T-helper 1 cell treated with Interleukin-12 subunit alpha and Interleukin-12 subunit beta and Interleukin-4 antibody, amounts not matched to agents 30 μg/mL and 1 μg/mL, for 36 hours (primary cell): Measurements from ENCODE around the gene DMRTC2.

ENCODE experiments used
- H3K27ac Mint-ChIP-seq: one replicate; pipeline ENCODE4 v1.8.0; 2021; ENCODE audit warnings: mild to moderate bottlenecking, mixed read lengths
- H3K27me3 Mint-ChIP-seq: one replicate; pipeline ENCODE4 v1.8.0; 2021; ENCODE audit warnings: low read depth, mixed read lengths
- H3K36me3 Mint-ChIP-seq: one replicate; pipeline ENCODE4 v1.8.0; 2021; ENCODE audit warnings: low read depth, mixed read lengths
- H3K4me1 Mint-ChIP-seq: one replicate; pipeline ENCODE4 v1.8.0; 2021; ENCODE audit warnings: low read depth, mixed read lengths
- H3K4me3 Mint-ChIP-seq: one replicate; pipeline ENCODE4 v1.8.0; 2021; ENCODE audit warnings: mild to moderate bottlenecking, moderate library complexity, mixed read lengths
- H3K9me3 Mint-ChIP-seq: one replicate; pipeline ENCODE4 v1.8.0; 2021; ENCODE audit warnings: mixed read lengths

The DMRTC2 gene

GRCh38 chr19:41845001-41845050 is at the start of gene DMRTC2:
DMRTC2 (plus strand) TSS chr19:41845042; CDS start chr19:41847429, 2,387 bp downstream.
- Mint-ChIP-seq H3K4me3 (no peak within 1 kb of the TSS), H3K4me1 (no peaks in the 10 kb centered on the region), H3K27ac (peak within 1 kb of the TSS; percentile 16), H3K36me3 (no peaks in the 10 kb centered on the region), H3K9me3 (no peaks in the 10 kb centered on the region), H3K27me3 (peaks cover 17% of the 10 kb centered on the region)

GRCh38 chr19:41796362-41796761 is 48.5 kb upstream of the DMRTC2 start, which contains the start of gene CEACAM3:
CEACAM3 (plus strand) TSS chr19:41796587; CDS start chr19:41796678, 91 bp downstream.
- Mint-ChIP-seq H3K27me3 (peaks cover 32% of the 10 kb centered on the region), H3K36me3 (no peaks in the 10 kb centered on the region), H3K4me3 (no peak within 1 kb of the TSS), H3K4me1 (peaks cover 10% of the 10 kb centered on the region), H3K9me3 (no peaks in the 10 kb centered on the region), H3K27ac (no peak within 1 kb of the TSS)

- H3K27me3 Mint-ChIP-seq, result peaks cover 28% of the 10 kb centered on the region
- no peak overlapping the region for H3K4me3 Mint-ChIP-seq
- no peak overlapping the region for H3K27ac Mint-ChIP-seq
- H3K9me3 Mint-ChIP-seq, result no peaks in the 10 kb centered on the region
- peaks cover 13% of the 10 kb centered on the region for H3K4me1 Mint-ChIP-seq
- H3K36me3 Mint-ChIP-seq, result no peaks in the 10 kb centered on the region
These were observed 47.9 kb upstream of the DMRTC2 start for GRCh38 chr19:41796901-41797300.

- Mint-ChIP-seq H3K9me3 (no peaks in the 10 kb centered on the region), H3K4me1 (peaks cover 27% of the 10 kb centered on the region), H3K27me3 (peaks cover 9% of the 10 kb centered on the region), H3K4me3 (no peak overlapping the region), H3K27ac (no peak overlapping the region), H3K36me3 (no peaks in the 10 kb centered on the region)
These were observed 45.3 kb upstream of the DMRTC2 start for GRCh38 chr19:41799444-41800000.

- H3K4me1 Mint-ChIP-seq, result peaks cover 31% of the 10 kb centered on the region
- no peaks in the 10 kb centered on the region for H3K9me3 Mint-ChIP-seq
- peaks cover 3% of the 10 kb centered on the region for H3K27me3 Mint-ChIP-seq
- no peak overlapping the region for H3K4me3 Mint-ChIP-seq
- no peaks in the 10 kb centered on the region for H3K36me3 Mint-ChIP-seq
- no peak overlapping the region for H3K27ac Mint-ChIP-seq
These were observed 43.8 kb upstream of the DMRTC2 start for GRCh38 chr19:41801031-41801430.

GRCh38 chr19:41801792-41802211 is 43.0 kb upstream of the DMRTC2 start:
- no peaks in the 10 kb centered on the region for H3K27me3 Mint-ChIP-seq
- H3K4me1 Mint-ChIP-seq, result peaks cover 34% of the 10 kb centered on the region
- no peaks in the 10 kb centered on the region for H3K9me3 Mint-ChIP-seq
- no peaks in the 10 kb centered on the region for H3K36me3 Mint-ChIP-seq
- H3K27ac Mint-ChIP-seq, result peak overlapping the region; percentile 46
- no peak overlapping the region for H3K4me3 Mint-ChIP-seq

GRCh38 chr19:41802770-41803169 is 42.1 kb upstream of the DMRTC2 start:
- peak overlapping the region; percentile 11 for H3K4me3 Mint-ChIP-seq
- H3K4me1 Mint-ChIP-seq, result peaks cover 34% of the 10 kb centered on the region
- H3K27ac Mint-ChIP-seq, result peak overlapping the region; percentile 65
- H3K9me3 Mint-ChIP-seq, result no peaks in the 10 kb centered on the region
- H3K36me3 Mint-ChIP-seq, result no peaks in the 10 kb centered on the region
- no peaks in the 10 kb centered on the region for H3K27me3 Mint-ChIP-seq

- no peaks in the 10 kb centered on the region for H3K9me3 Mint-ChIP-seq
- H3K27ac Mint-ChIP-seq, result peak overlapping the region; percentile 73
- no peaks in the 10 kb centered on the region for H3K36me3 Mint-ChIP-seq
- H3K4me3 Mint-ChIP-seq, result no peak overlapping the region
- peaks cover 38% of the 10 kb centered on the region for H3K4me1 Mint-ChIP-seq
- H3K27me3 Mint-ChIP-seq, result no peaks in the 10 kb centered on the region
These were observed 40.5 kb upstream of the DMRTC2 start for GRCh38 chr19:41804336-41804735.

- no peaks in the 10 kb centered on the region for H3K27me3 Mint-ChIP-seq
- H3K9me3 Mint-ChIP-seq, result no peaks in the 10 kb centered on the region
- H3K36me3 Mint-ChIP-seq, result no peaks in the 10 kb centered on the region
- H3K4me1 Mint-ChIP-seq, result peaks cover 34% of the 10 kb centered on the region
- H3K27ac Mint-ChIP-seq, result no peak overlapping the region
- H3K4me3 Mint-ChIP-seq, result no peak overlapping the region
These were observed 37.7 kb upstream of the DMRTC2 start for GRCh38 chr19:41807176-41807575.

GRCh38 chr19:41808663-41809566 is 35.9 kb upstream of the DMRTC2 start:
- Mint-ChIP-seq H3K27ac (no peak overlapping the region), H3K36me3 (no peaks in the 10 kb centered on the region), H3K4me3 (no peak overlapping the region), H3K9me3 (no peaks in the 10 kb centered on the region), H3K4me1 (peaks cover 27% of the 10 kb centered on the region), H3K27me3 (no peaks in the 10 kb centered on the region)

- Mint-ChIP-seq H3K4me3 (no peak overlapping the region), H3K4me1 (peaks cover 25% of the 10 kb centered on the region), H3K36me3 (no peaks in the 10 kb centered on the region), H3K27ac (no peak overlapping the region), H3K9me3 (no peaks in the 10 kb centered on the region), H3K27me3 (no peaks in the 10 kb centered on the region)
These were observed 34.5 kb upstream of the DMRTC2 start for GRCh38 chr19:41810301-41810700.

GRCh38 chr19:41811036-41811435 is 33.8 kb upstream of the DMRTC2 start:
- Mint-ChIP-seq H3K4me3 (no peak overlapping the region), H3K27me3 (no peaks in the 10 kb centered on the region), H3K4me1 (peaks cover 20% of the 10 kb centered on the region), H3K27ac (no peak overlapping the region), H3K36me3 (no peaks in the 10 kb centered on the region), H3K9me3 (no peaks in the 10 kb centered on the region)

- Mint-ChIP-seq H3K4me3 (no peak overlapping the region), H3K36me3 (no peaks in the 10 kb centered on the region), H3K9me3 (no peaks in the 10 kb centered on the region), H3K4me1 (peaks cover 18% of the 10 kb centered on the region), H3K27ac (no peak overlapping the region), H3K27me3 (no peaks in the 10 kb centered on the region)
These were observed 32.9 kb upstream of the DMRTC2 start for GRCh38 chr19:41811981-41812380.

- no peaks in the 10 kb centered on the region for H3K36me3 Mint-ChIP-seq
- peaks cover 2% of the 10 kb centered on the region for H3K27me3 Mint-ChIP-seq
- H3K9me3 Mint-ChIP-seq, result no peaks in the 10 kb centered on the region
- no peak overlapping the region for H3K27ac Mint-ChIP-seq
- H3K4me3 Mint-ChIP-seq, result no peak overlapping the region
- H3K4me1 Mint-ChIP-seq, result peaks cover 13% of the 10 kb centered on the region
These were observed 30.9 kb upstream of the DMRTC2 start for GRCh38 chr19:41813911-41814310.

GRCh38 chr19:41815301-41815700 is 29.5 kb upstream of the DMRTC2 start:
- Mint-ChIP-seq H3K9me3 (no peaks in the 10 kb centered on the region), H3K36me3 (no peaks in the 10 kb centered on the region), H3K4me3 (no peak overlapping the region)

More at GRCh38 chr19:41815301-41815700, 29.5 kb upstream of the DMRTC2 start:
- Mint-ChIP-seq H3K27me3 (peaks cover 5% of the 10 kb centered on the region), H3K4me1 (peaks cover 13% of the 10 kb centered on the region), H3K27ac (no peak overlapping the region)
